Thyroid gland (tissue), 4 donors: ENCODE results near the gene DUSP15. TPM values are rescaled to one million over a fixed set of nuclear protein-coding genes. Genes with fewer than 3 reads are reported as not detected.

Experiments used
- DNase-seq, 2 donors: peaks; one replicate each; pipeline ENCODE4 v3.0.0-alpha.2; 2019
- H3K27ac ChIP-seq, 3 donors: fragments of 200-600 bp; sonication (generic); 1 replicate in 2 of 3; 2 replicates in 1 of 3; pipeline ENCODE4 v1.5.1; 2016 to 2019; ENCODE audit warnings: mild to moderate bottlenecking in 1 of 3, moderate library complexity in 1 of 3
- H3K27me3 ChIP-seq: fragments of 200-600 bp; sonication (generic); one replicate; pipeline ENCODE4 v1.5.1; 2019
- H3K36me3 ChIP-seq, 2 donors: fragments of 200-600 bp; sonication (generic); one replicate each; pipeline ENCODE4 v1.5.1; 2016 to 2019
- H3K4me1 ChIP-seq, 2 donors: fragments of 200-600 bp; sonication (generic); one replicate each; pipeline ENCODE4 v1.5.1; 2017 to 2019
- H3K4me3 ChIP-seq, 3 donors: fragments of 200-600 bp; sonication (generic); replicated peaks in 1 of 3; 1 replicate in 2 of 3; 2 replicates in 1 of 3; pipeline ENCODE4 v1.5.1; 2016; ENCODE audit warnings: mild to moderate bottlenecking in 1 of 3
- H3K9me3 ChIP-seq: fragments of 200-600 bp; sonication (generic); one replicate; pipeline ENCODE4 v1.5.1; 2017
- POLR2A ChIP-seq, 2 donors: fragments of 450-650 bp; IDR thresholded peaks; one replicate each; pipeline ENCODE4 v1.6.1; 2017; ENCODE audit warnings: antibody characterized with exemption in 2 of 2, mild to moderate bottlenecking in 2 of 2, moderate library complexity in 1 of 2
- WGBS, 2 donors: methylation state at CpG; one replicate each; pipeline ENCODE4 v1.1.5; 2017; 5-methylcytosine and 5-hydroxymethylcytosine counted together
- intact Hi-C: fragments of 100-400 bp; cut with DNase I; formaldehyde crosslinking; loops from one replicate; pipeline ENCODE4 v1.15.1; 2023
- total RNA-seq, 4 donors: library from RNA; depleted of rRNA; stranded (reverse); fragments of >200 nt; gene quantifications; one replicate each; pipeline ENCODE4 v1.2.3, GENCODE V29; 2016
- TF ChIP-seq, protein P1 (sequence below), 6 experiments: fragments of 200-600 bp in 3 of 6; fragments of 450-650 bp in 3 of 6; sonication (generic) in 3 of 6; IDR thresholded peaks; one replicate each; pipeline ENCODE4 v1.5.1; 2016 to 2019; ENCODE audit warnings: antibody characterized with exemption in 6 of 6, mild to moderate bottlenecking in 2 of 6, inconsistent platforms in 1 of 6, moderate library complexity in 1 of 6

The DUSP15 gene
- total RNA-seq, 4 donors from 2014 or later, result 5.4 to 9.1 (median 7.0) TPM

DNA sequence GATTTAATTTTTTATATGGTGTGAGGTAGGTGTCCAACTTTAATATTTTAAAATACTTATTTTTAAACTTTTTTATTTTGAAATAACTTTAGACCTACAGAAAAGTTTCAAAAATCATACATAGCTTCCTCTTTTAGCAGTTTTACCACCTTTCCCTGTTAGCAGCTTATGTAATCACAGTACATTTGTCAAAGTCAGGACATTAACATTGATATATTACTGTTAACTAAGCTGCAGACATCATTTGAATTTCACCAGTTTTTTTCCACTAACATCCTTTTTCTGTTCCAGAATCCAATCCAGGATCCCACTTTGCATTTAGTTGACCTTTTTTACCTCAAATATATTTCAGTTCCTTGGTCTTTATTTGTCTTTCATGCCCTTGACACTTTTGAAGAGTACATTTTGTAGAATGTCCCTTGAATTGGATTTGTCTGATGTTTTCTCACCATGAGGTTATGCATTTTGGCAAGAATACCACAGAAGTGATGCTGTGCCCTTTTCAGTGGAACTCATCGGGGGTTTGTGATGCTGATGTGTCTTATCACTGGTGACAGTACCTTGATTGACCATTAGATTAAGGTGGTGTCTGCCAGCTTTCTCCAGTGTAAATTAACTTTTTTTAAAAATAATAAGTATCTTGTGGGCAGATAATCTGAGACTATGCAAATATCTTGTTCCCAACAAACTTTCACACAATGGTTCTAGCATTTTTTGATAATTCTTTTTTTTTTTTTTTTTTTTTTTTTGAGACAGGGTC, 33.5 kb upstream of the DUSP15 start:
- TF ChIP-seq POLR2A (IDR thresholded peaks at IDR 0.05), result no peak
- Histone ChIP-seq H3K9me3 (no peaks in the 10 kb centered on the region), H3K27me3 (no peaks in the 10 kb centered on the region), H3K27ac (no peak overlapping the region), H3K4me1 (no peaks in the 10 kb centered on the region), H3K4me3 (no peak overlapping the region), H3K36me3 (no peaks in the 10 kb centered on the region)
- DNase-seq, result no peak
- intact Hi-C loops, result no loop called here
- WGBS, 2 donors, result 71 to 83% methylated on average over 1 of the region's 1 CpG

DNA sequence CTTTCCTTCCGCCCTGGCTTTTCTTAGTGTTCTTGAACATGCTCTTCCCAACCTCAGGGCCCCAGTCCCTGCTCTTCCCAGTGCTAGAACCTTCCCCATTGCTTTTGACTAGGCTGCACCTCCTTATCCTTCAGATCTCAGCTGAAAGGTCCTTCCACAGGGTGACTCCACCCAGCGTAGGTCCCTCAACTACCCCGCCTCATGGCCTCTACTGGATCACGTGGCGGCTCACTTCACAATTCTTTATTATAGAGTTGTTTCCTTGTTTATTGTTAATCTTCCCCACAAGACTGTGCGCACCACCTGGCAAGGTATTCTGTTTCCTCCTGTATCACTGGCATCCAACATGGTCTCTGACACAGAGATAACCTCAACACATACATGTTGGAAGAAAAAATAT, 31.3 kb upstream of the DUSP15 start:
- no peak overlapping the region for H3K4me3 ChIP-seq
- no peaks in the 10 kb centered on the region for H3K36me3 ChIP-seq
- TF ChIP-seq POLR2A (IDR thresholded peaks at IDR 0.05), result no peak
- TF ChIP-seq, protein P1, sequence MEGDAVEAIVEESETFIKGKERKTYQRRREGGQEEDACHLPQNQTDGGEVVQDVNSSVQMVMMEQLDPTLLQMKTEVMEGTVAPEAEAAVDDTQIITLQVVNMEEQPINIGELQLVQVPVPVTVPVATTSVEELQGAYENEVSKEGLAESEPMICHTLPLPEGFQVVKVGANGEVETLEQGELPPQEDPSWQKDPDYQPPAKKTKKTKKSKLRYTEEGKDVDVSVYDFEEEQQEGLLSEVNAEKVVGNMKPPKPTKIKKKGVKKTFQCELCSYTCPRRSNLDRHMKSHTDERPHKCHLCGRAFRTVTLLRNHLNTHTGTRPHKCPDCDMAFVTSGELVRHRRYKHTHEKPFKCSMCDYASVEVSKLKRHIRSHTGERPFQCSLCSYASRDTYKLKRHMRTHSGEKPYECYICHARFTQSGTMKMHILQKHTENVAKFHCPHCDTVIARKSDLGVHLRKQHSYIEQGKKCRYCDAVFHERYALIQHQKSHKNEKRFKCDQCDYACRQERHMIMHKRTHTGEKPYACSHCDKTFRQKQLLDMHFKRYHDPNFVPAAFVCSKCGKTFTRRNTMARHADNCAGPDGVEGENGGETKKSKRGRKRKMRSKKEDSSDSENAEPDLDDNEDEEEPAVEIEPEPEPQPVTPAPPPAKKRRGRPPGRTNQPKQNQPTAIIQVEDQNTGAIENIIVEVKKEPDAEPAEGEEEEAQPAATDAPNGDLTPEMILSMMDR (IDR thresholded peaks at IDR 0.05), result no peak
- no peaks in the 10 kb centered on the region for H3K9me3 ChIP-seq
- H3K4me1 ChIP-seq, result no peaks in the 10 kb centered on the region
- intact Hi-C loops, result no loop called here
- H3K27ac ChIP-seq, result no peak overlapping the region
- no peak for DNase-seq
- H3K27me3 ChIP-seq, result no peaks in the 10 kb centered on the region
- WGBS, 2 donors, result 91 to 93% methylated on average over 6 of the region's 6 CpGs

DNA sequence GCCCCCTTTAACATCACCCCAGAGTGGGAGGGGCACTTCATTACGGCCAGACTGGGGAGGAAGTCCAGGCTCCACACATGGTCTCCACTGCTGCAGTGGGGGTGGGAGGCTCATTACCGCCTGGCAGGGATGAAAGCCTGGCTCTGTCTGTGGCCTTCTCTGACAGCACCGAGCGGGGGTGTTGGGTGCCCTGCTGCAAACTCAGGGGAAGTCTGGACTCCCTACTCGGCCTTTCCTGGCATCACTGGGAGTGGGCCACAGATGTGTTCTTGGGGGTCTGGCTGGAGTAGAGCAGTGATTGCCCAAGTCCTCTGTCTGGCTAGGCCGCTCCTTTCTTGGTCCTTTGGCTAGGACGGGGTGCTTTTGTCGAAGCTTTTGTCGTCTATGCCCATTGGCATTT, 27.2 kb upstream of the DUSP15 start:
- Histone ChIP-seq H3K4me3 (no peak overlapping the region), H3K36me3 (no peaks in the 10 kb centered on the region), H3K27ac (no peak overlapping the region), H3K27me3 (no peaks in the 10 kb centered on the region), H3K4me1 (no peaks in the 10 kb centered on the region), H3K9me3 (no peaks in the 10 kb centered on the region)
- no peak for DNase-seq
- TF ChIP-seq POLR2A (IDR thresholded peaks at IDR 0.05), result no peak
- TF ChIP-seq, protein P1 (IDR thresholded peaks at IDR 0.05), result no peak
- WGBS, 2 donors, result 77 to 80% methylated on average over 8 to 9 of the region's 9 CpGs
- intact Hi-C loops, result no loop called here

- intact Hi-C loops, result no loop called here
- TF ChIP-seq POLR2A (IDR thresholded peaks at IDR 0.05), result no peak
- TF ChIP-seq, protein P1 (IDR thresholded peaks at IDR 0.05), result no peak
- Histone ChIP-seq H3K4me3 (no peak overlapping the region), H3K9me3 (no peaks in the 10 kb centered on the region), H3K4me1 (no peaks in the 10 kb centered on the region), H3K36me3 (no peaks in the 10 kb centered on the region), H3K27ac (no peak overlapping the region), H3K27me3 (no peaks in the 10 kb centered on the region)
- DNase-seq, result no peak
- WGBS, 2 donors, result 95 to 96% methylated on average over 9 of the region's 9 CpGs
Measured at GRCh38 chr20:31896049-31896448, 25.7 kb upstream of the DUSP15 start.

DNA sequence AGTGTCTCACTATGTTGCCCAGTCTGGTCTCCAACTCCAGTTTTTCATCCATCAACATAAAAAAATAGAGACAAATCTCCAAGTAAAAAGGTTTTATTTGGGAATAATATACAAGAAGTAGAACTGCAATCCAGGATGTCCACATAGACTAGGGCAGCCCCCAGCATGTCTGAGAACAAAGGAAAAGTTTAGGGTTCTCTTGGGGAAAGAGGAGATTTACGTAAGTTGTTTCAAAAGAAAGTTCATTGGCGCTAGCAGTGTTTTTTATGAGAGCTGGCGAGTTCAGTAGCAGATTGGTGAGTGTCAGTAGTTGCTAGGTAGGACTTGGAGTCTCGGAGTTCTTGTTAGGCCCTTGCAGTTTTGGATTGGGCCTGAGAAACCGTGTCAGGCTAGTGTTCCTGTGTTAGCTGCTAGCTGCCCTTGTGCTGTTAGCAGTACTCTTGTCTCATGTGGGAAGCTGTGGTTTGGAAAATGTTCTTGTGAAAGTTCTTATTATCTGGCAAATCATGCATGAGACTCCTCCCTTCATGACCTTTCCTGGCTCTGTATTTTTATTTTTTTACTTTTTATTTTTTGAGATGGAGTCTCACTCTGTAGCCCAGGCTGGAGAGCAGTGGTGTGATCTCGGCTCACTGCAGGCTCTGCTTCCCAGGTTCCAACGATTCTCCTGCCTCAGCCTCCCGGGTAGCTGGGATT, 24.8 kb upstream of the DUSP15 start:
- TF ChIP-seq, protein P1 (IDR thresholded peaks at IDR 0.05), result no peak
- TF ChIP-seq POLR2A (IDR thresholded peaks at IDR 0.05), result no peak
- 45 to 56% methylated on average over 8 of the region's 8 CpGs for WGBS, 2 donors
- H3K36me3 ChIP-seq, result no peaks in the 10 kb centered on the region
- H3K4me1 ChIP-seq, result no peaks in the 10 kb centered on the region
- H3K4me3 ChIP-seq, result no peak overlapping the region
- no peaks in the 10 kb centered on the region for H3K27me3 ChIP-seq
- H3K9me3 ChIP-seq, result no peaks in the 10 kb centered on the region
- H3K27ac ChIP-seq, result peak overlapping the region; percentile 42 to 76 (median 71)
- DNase-seq, result peak; percentile 69 to 71
- intact Hi-C loops, result no loop called here
